ENCODE data around the gene RRBP1.

Gene RRBP1

GRCh38 chr20:17684077-17684888 is 2.2 kb upstream of the RRBP1 start:
- Histone ChIP-seq H3K79me2 (ENCODE audit: insufficient read depth, low read length) (no peaks in the 10 kb centered on the region), H3K9me3 (ENCODE audit: low read length) (no peaks in the 10 kb centered on the region), H3K36me3 (ENCODE audit: insufficient read depth, low read length) (no peaks in the 10 kb centered on the region; the same call in 1 of the 2 replicates), H3K4me1 (ENCODE audit: insufficient read depth, low read length, severe bottlenecking) (peaks cover 18% of the 10 kb centered on the region), H4K20me1 (ENCODE audit: insufficient read depth, low read length) (no peaks in the 10 kb centered on the region), H2AFZ (ENCODE audit: low read length) (no peak overlapping the region), H3F3A (ENCODE audit: insufficient read depth, low read length) (no peaks in the 10 kb centered on the region), H3K9ac (ENCODE audit: low read length) (no peak overlapping the region), H3K4me2 (ENCODE audit: low read length) (no peak overlapping the region), H3K27me3 (ENCODE audit: insufficient read depth, low read length) (no peaks in the 10 kb centered on the region; the same call in 1 of the 2 replicates), H3K4me3 (ENCODE audit: low read depth, low read length, poor library complexity, severe bottlenecking) (no peak overlapping the region), H3K9me2 (ENCODE audit: low read depth, low read length) (no peaks in the 10 kb centered on the region), H3K27ac (ENCODE audit: low read depth, low read length, poor library complexity, severe bottlenecking) (no peak overlapping the region)
- no peak for TF ChIP-seq EZH2 (IDR thresholded peaks at IDR 0.05; ENCODE audit: borderline replicate concordance, low read length)

GRCh38 chr20:17683218-17684076 is 1.4 kb upstream of the RRBP1 start:
- Histone ChIP-seq H3K9me3 (ENCODE audit: low read length) (no peaks in the 10 kb centered on the region), H3K9ac (ENCODE audit: low read length) (no peak overlapping the region; the same call in 1 of the 2 replicates), H3K27ac (ENCODE audit: low read depth, low read length, poor library complexity, severe bottlenecking) (no peak overlapping the region), H3K4me1 (ENCODE audit: insufficient read depth, low read length, severe bottlenecking) (peaks cover 18% of the 10 kb centered on the region), H3K79me2 (ENCODE audit: insufficient read depth, low read length) (no peaks in the 10 kb centered on the region), H3K4me3 (ENCODE audit: low read depth, low read length, poor library complexity, severe bottlenecking) (no peak overlapping the region), H3F3A (ENCODE audit: insufficient read depth, low read length) (no peaks in the 10 kb centered on the region), H3K36me3 (ENCODE audit: insufficient read depth, low read length) (peaks cover 2% of the 10 kb centered on the region; the same call in 1 of the 2 replicates), H3K27me3 (ENCODE audit: insufficient read depth, low read length) (no peaks in the 10 kb centered on the region; the same call in 1 of the 2 replicates), H2AFZ (ENCODE audit: low read length) (no peak overlapping the region), H3K9me2 (ENCODE audit: low read depth, low read length) (no peaks in the 10 kb centered on the region), H4K20me1 (ENCODE audit: insufficient read depth, low read length) (no peaks in the 10 kb centered on the region), H3K4me2 (ENCODE audit: low read length) (peak overlapping the region; percentile 60; the same call in 1 of the 2 replicates)
- no peak for TF ChIP-seq EZH2 (IDR thresholded peaks at IDR 0.05; ENCODE audit: borderline replicate concordance, low read length)
- TF ChIP-seq CTCF (IDR thresholded peaks at IDR 0.05; ENCODE audit: low read length) = no peak

- Histone ChIP-seq H3K9me3 (ENCODE audit: low read length) (no peaks in the 10 kb centered on the region), H3K36me3 (ENCODE audit: insufficient read depth, low read length) (peaks cover 6% of the 10 kb centered on the region; the same call in 1 of the 2 replicates), H2AFZ (ENCODE audit: low read length) (peak overlapping the region; percentile 89; the same call in 1 of the 2 replicates), H3K4me1 (ENCODE audit: insufficient read depth, low read length, severe bottlenecking) (peaks cover 18% of the 10 kb centered on the region), H3K4me2 (ENCODE audit: low read length) (peak overlapping the region; percentile 60), H4K20me1 (ENCODE audit: insufficient read depth, low read length) (no peaks in the 10 kb centered on the region), H3K27me3 (ENCODE audit: insufficient read depth, low read length) (no peaks in the 10 kb centered on the region; the same call in 1 of the 2 replicates), H3K9me2 (ENCODE audit: low read depth, low read length) (no peaks in the 10 kb centered on the region), H3F3A (ENCODE audit: insufficient read depth, low read length) (no peaks in the 10 kb centered on the region), H3K27ac (ENCODE audit: low read depth, low read length, poor library complexity, severe bottlenecking) (no peak overlapping the region), H3K4me3 (ENCODE audit: low read depth, low read length, poor library complexity, severe bottlenecking) (peak overlapping the region; percentile 68), H3K79me2 (ENCODE audit: insufficient read depth, low read length) (no peaks in the 10 kb centered on the region), H3K9ac (ENCODE audit: low read length) (peak overlapping the region; percentile 64)
- TF ChIP-seq CTCF (IDR thresholded peaks at IDR 0.05; ENCODE audit: low read length) = no peak
- no peak for TF ChIP-seq EZH2 (IDR thresholded peaks at IDR 0.05; ENCODE audit: borderline replicate concordance, low read length)
Observed at GRCh38 chr20:17682889-17683198, 802 bp upstream of the RRBP1 start.

All from OCI-LY1 (cell line).